NOMO-1 treated with dmso at 0.1 percent for 144 hours (cell line): Measurements from ENCODE around the gene DNA2.

ENCODE experiments used
- DNase-seq: peaks from one replicate; lab custom pipeline; 2025; ENCODE audit not compliant: unreplicated experiment; lab: John Stamatoyannopoulos, UW

Gene DNA2

GRCh38 chr10:68364101-68364886 is 107.5 kb downstream of the DNA2 start:
- no peak for DNase-seq
